Right atrium auricular region (tissue), 2 donors: Measurements from ENCODE around the gene NCF2. TPM values are rescaled to one million over a fixed set of nuclear protein-coding genes. Genes with fewer than 3 reads are reported as not detected.

Source experiments
- DNase-seq: peaks from one replicate; pipeline ENCODE4 v3.0.0-alpha.2; 2019; ENCODE audit warnings: low spot score
- H3K27ac ChIP-seq, 2 donors: fragments of 200-600 bp; sonication (generic); 1 replicate in 1 of 2; 2 replicates in 1 of 2; pipeline ENCODE4 v1.5.1; 2016 to 2019
- H3K27me3 ChIP-seq, 2 donors: fragments of 200-600 bp; sonication (generic); one replicate each; pipeline versions ENCODE4 v1.5.1 to v1.6.0; 2017 to 2019
- H3K36me3 ChIP-seq: fragments of 200-600 bp; sonication (generic); one replicate; pipeline ENCODE4 v1.5.1; 2016
- H3K4me1 ChIP-seq, 2 donors: fragments of 200-600 bp; sonication (generic); one replicate each; pipeline versions ENCODE4 v1.5.1 to v1.6.0; 2017 to 2019
- H3K4me3 ChIP-seq, 2 donors: fragments of 200-600 bp; sonication (generic); 1 replicate in 1 of 2; 2 replicates in 1 of 2; pipeline ENCODE4 v1.5.1; 2017 to 2019; ENCODE audit warnings: mild to moderate bottlenecking in 1 of 2, moderate library complexity in 1 of 2
- H3K9me3 ChIP-seq, 2 donors: fragments of 200-600 bp; sonication (generic); one replicate each; pipeline ENCODE4 v1.5.1; 2019
- CTCF ChIP-seq, 2 donors: fragments of 200-600 bp; sonication (generic); IDR thresholded peaks; one replicate each; pipeline ENCODE4 v1.5.1; 2019; ENCODE audit warnings: antibody characterized with exemption in 2 of 2
- total RNA-seq, 2 donors: library from RNA; depleted of rRNA; stranded (reverse); fragments of >200 nt; gene quantifications; one replicate each; pipeline ENCODE4 v1.1.0, GENCODE V29; 2016

The NCF2 gene
- total RNA-seq, 2 donors from 2014 or later = 3.2 to 10.7 TPM

GRCh38 chr1:183609759-183610452, 19.6 kb upstream of the NCF2 start:
- DNase-seq = no peak
- H3K4me3 ChIP-seq = no peak overlapping the region

GRCh38 chr1:183609313-183609712, 19.1 kb upstream of the NCF2 start:
- H3K4me3 ChIP-seq = no peak overlapping the region
- H3K36me3 ChIP-seq = no peaks in the 10 kb centered on the region
- DNase-seq = peak; percentile 89
- peaks cover 0 to 27% of the 10 kb centered on the region in 2 donors for H3K4me1 ChIP-seq
- peak overlapping the region; percentile 69 to 73 for H3K27ac ChIP-seq
- H3K27me3 ChIP-seq = no peaks in the 10 kb centered on the region
- TF ChIP-seq CTCF (IDR thresholded peaks at IDR 0.05) = peak; percentile 43 to 74
- no peaks in the 10 kb centered on the region for H3K9me3 ChIP-seq

More at GRCh38 chr1:183609759-183610452, 19.6 kb upstream of the NCF2 start:
- Histone ChIP-seq H3K9me3 (no peaks in the 10 kb centered on the region), H3K4me1 (peaks cover 0 to 27% of the 10 kb centered on the region in 2 donors), H3K27me3 (no peaks in the 10 kb centered on the region), H3K36me3 (no peaks in the 10 kb centered on the region), H3K27ac (peak overlapping the region; percentile 69 to 73)
- no peak for TF ChIP-seq CTCF (IDR thresholded peaks at IDR 0.05)

DNA sequence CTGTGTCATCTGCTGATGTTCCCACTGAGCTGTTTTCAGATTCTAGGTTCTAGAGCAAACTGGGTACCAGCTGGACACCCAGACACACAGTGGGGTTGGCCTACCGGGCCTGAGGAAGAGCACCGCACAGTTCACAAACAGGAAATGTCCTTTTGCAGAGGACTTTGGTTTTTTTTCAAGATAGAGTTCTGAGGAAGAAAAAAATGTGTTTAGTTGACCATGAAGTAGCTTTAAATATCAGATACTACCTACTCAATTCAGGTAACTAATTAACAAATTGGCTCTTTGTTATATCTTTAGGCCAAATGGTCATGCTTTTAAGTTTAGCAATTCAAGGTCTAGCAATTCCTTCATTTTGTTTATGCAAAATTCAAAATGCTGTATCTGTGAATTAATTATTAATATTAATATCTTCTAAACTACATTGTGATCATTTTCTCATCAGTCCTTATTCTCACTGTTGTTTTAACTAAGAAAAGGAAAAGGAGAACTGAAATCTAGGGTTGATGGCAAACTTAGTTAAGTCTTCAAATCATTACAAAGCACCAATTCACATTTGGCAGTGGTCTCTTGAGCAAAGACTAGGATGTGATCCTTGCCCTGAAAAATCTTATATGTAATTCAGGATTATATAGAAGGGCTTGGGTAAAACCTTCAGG, 17.2 kb upstream of the NCF2 start:
- no peak for TF ChIP-seq CTCF (IDR thresholded peaks at IDR 0.05)
- no peak overlapping the region for H3K27ac ChIP-seq
- H3K4me3 ChIP-seq = no peak overlapping the region
- no peaks in the 10 kb centered on the region for H3K27me3 ChIP-seq
- no peaks in the 10 kb centered on the region for H3K9me3 ChIP-seq
- H3K36me3 ChIP-seq = no peaks in the 10 kb centered on the region
- H3K4me1 ChIP-seq = peaks cover 0 to 27% of the 10 kb centered on the region in 2 donors
- no peak for DNase-seq

- no peaks in the 10 kb centered on the region for H3K27me3 ChIP-seq
- no peak overlapping the region for H3K4me3 ChIP-seq
- peaks cover 0 to 27% of the 10 kb centered on the region in 2 donors for H3K4me1 ChIP-seq
- no peak for TF ChIP-seq CTCF (IDR thresholded peaks at IDR 0.05)
- no peaks in the 10 kb centered on the region for H3K36me3 ChIP-seq
- no peak for DNase-seq
- no peak overlapping the region for H3K27ac ChIP-seq
- no peaks in the 10 kb centered on the region for H3K9me3 ChIP-seq
These were observed 15.6 kb upstream of the NCF2 start for GRCh38 chr1:183605904-183606303.

- Histone ChIP-seq H3K4me3 (no peak overlapping the region), H3K36me3 (no peaks in the 10 kb centered on the region), H3K27me3 (no peaks in the 10 kb centered on the region), H3K9me3 (no peaks in the 10 kb centered on the region), H3K4me1 (peaks cover 0 to 24% of the 10 kb centered on the region in 2 donors), H3K27ac (peak overlapping the region in 1 of 2 donors; percentile 23)
- no peak for TF ChIP-seq CTCF (IDR thresholded peaks at IDR 0.05)
- no peak for DNase-seq
These were observed 14.6 kb upstream of the NCF2 start for GRCh38 chr1:183604815-183605214.
